Activated CD4-positive, alpha-beta memory T cell treated with anti-CD3 and anti-CD28 coated beads, Interleukin-2, amount 10 ng/mL, durations not matched to agents 7 days and 5 days (primary cell): ENCODE results near the gene RLN2. TPM values are rescaled to one million over a fixed set of nuclear protein-coding genes. Genes with fewer than 3 reads are reported as not detected.

ENCODE experiments used
- total RNA-seq, 2 experiments: library from RNA; stranded (reverse); gene quantifications; one replicate each; pipeline ENCODE4 v1.2.3, GENCODE V29; 2021

Gene RLN2
- total RNA-seq, 2 experiments from 2014 or later, result 3.2 to 3.6 TPM

Other genes with a start within 250 kb of the RLN2 start
- not detected for gene INSL6, start 119.1 kb downstream of the RLN2 start, total RNA-seq
- not detected for gene INSL4, start 73.3 kb downstream of the RLN2 start, total RNA-seq
- 1 to 10 TPM; 2.0 to 2.2 TPM for gene RLN1, start 35.2 kb upstream of the RLN2 start, total RNA-seq
- 10 to 100 TPM; 32.0 TPM for gene PLGRKT, start 133.2 kb upstream of the RLN2 start, total RNA-seq
- gene CD274, start 145.8 kb upstream of the RLN2 start, total RNA-seq, result 10 to 100 TPM; 12.4 to 12.6 TPM
- gene PDCD1LG2, start 205.8 kb upstream of the RLN2 start, total RNA-seq, result 1 to 10 TPM; 4.1 to 4.8 TPM